Endodermal cell (in vitro differentiated cells): Measurements from ENCODE around the gene TRIO. TPM values are rescaled to one million over a fixed set of nuclear protein-coding genes. Genes with fewer than 3 reads are reported as not detected.

Experiments used
- DNase-seq: peaks from one replicate; pipeline ENCODE4 v3.0.0-alpha.2; 2017
- H3K27ac ChIP-seq: 2 replicates; pipeline ENCODE4 v1.5.1; 2013; ENCODE audit warnings: mild to moderate bottlenecking, low read depth, low read length, moderate library complexity
- H3K27me3 ChIP-seq: 2 replicates; pipeline ENCODE4 v1.6.1; 2013; ENCODE audit warnings: mild to moderate bottlenecking, low read length, moderate library complexity; ENCODE audit not compliant: insufficient read depth, control insufficient read depth, poor library complexity, severe bottlenecking
- H3K36me3 ChIP-seq: 2 replicates; pipeline ENCODE4 v1.7.0; 2013; ENCODE audit warnings: mild to moderate bottlenecking, low read length, moderate library complexity; ENCODE audit not compliant: control insufficient read depth, insufficient read depth
- H3K4me1 ChIP-seq: one replicate; pipeline ENCODE4 v1.7.0; 2013; ENCODE audit warnings: low read length; ENCODE audit not compliant: control insufficient read depth, insufficient read depth
- H3K4me3 ChIP-seq: 2 replicates; pipeline ENCODE4 v1.5.1; 2013; ENCODE audit warnings: mild to moderate bottlenecking, low read length, moderate library complexity
- H3K9ac ChIP-seq: 2 replicates; pipeline ENCODE4 v1.6.1; 2013; ENCODE audit warnings: mild to moderate bottlenecking, low read length, moderate library complexity; ENCODE audit not compliant: poor library complexity, severe bottlenecking; ENCODE audit errors: extremely low read depth
- H3K9me3 ChIP-seq: 2 replicates; pipeline ENCODE4 v1.6.1; 2013; ENCODE audit warnings: mild to moderate bottlenecking, low read length, moderate library complexity; ENCODE audit not compliant: control insufficient read depth
- H3K27ac Mint-ChIP-seq: 2 replicates; pipeline ENCODE4 v1.8.0; 2020; ENCODE audit warnings: mixed read lengths
- H3K27me3 Mint-ChIP-seq: 2 replicates; pipeline ENCODE4 v1.8.0; 2021; ENCODE audit warnings: mild to moderate bottlenecking, mixed read lengths; ENCODE audit not compliant: insufficient read depth
- H3K36me3 Mint-ChIP-seq: 2 replicates; pipeline ENCODE4 v1.8.0; 2020; ENCODE audit warnings: low read depth, mixed read lengths
- H3K4me1 Mint-ChIP-seq: 2 replicates; pipeline ENCODE4 v1.8.0; 2020; ENCODE audit warnings: mixed read lengths
- H3K4me3 Mint-ChIP-seq: 2 replicates; pipeline ENCODE4 v1.8.0; 2020; ENCODE audit warnings: mild to moderate bottlenecking, moderate library complexity, mixed read lengths
- H3K9me3 Mint-ChIP-seq: 2 replicates; pipeline ENCODE4 v1.8.0; 2020; ENCODE audit warnings: mild to moderate bottlenecking, mixed read lengths
- WGBS, 2 experiments: methylation state at CpG; one replicate each; pipeline versions ENCODE4 v1.1.5 to v1.1.7; 2013; ENCODE audit warnings: missing lambda C conversion rate in 2 of 2, mixed read lengths in 1 of 2; ENCODE audit not compliant: insufficient coverage in 1 of 2, insufficient read length in 1 of 2; 5-methylcytosine and 5-hydroxymethylcytosine counted together
- total RNA-seq, 2 donors: library from RNA; stranded (reverse); fragmentation: NEBNext Ultra II Directional in 1 of 2; extraction: Animal tissue kit (Norgen Biotek cat#: 25700) in 1 of 2; gene quantifications; 2 replicates in 1 of 2; 3 replicates in 1 of 2; pipeline ENCODE4 v1.2.1, GENCODE V29; 2021
- TF ChIP-seq, protein P1 (sequence below): fragments of 200-600 bp; sonication (generic); conservative IDR thresholded peaks from 2 replicates; pipeline ENCODE4 v1.5.0; 2021; ENCODE audit warnings: antibody characterized with exemption, mild to moderate bottlenecking

Gene TRIO
- total RNA-seq, 2 donors from 2014 or later, result 88.3 to 109 TPM

DNA sequence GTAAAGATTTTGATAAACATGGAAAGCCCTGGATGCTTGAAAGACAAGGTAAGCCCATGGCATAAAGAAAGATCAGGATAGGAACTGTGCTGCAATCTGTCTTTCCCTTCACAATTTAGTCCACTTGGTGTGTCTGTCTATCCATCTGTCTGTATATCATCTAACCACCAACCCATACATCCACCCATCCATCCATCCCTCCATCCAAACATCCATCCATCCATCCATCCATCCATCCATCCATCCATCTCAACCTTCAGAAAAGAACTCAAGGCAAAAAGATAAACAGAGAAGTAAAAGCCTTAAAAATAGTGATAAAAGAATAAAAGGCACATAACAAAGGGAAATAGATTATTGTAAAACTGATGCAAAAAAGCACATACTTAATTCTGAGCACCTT lies 15.1 kb upstream of the TRIO start:
- H3K9ac ChIP-seq, result no peak overlapping the region
- no peaks in the 10 kb centered on the region for H3K4me1 ChIP-seq
- Mint-ChIP-seq H3K4me3 (no peak overlapping the region), H3K27ac (no peak overlapping the region), H3K9me3 (no peaks in the 10 kb centered on the region), H3K4me1 (no peaks in the 10 kb centered on the region), H3K27me3 (peaks cover 67% of the 10 kb centered on the region), H3K36me3 (no peaks in the 10 kb centered on the region)
- peaks cover 72% of the 10 kb centered on the region for H3K27me3 ChIP-seq
- H3K27ac ChIP-seq, result no peak overlapping the region
- no peak overlapping the region for H3K4me3 ChIP-seq
- H3K36me3 ChIP-seq, result no peaks in the 10 kb centered on the region
- no peaks in the 10 kb centered on the region for H3K9me3 ChIP-seq
- TF ChIP-seq, protein P1, sequence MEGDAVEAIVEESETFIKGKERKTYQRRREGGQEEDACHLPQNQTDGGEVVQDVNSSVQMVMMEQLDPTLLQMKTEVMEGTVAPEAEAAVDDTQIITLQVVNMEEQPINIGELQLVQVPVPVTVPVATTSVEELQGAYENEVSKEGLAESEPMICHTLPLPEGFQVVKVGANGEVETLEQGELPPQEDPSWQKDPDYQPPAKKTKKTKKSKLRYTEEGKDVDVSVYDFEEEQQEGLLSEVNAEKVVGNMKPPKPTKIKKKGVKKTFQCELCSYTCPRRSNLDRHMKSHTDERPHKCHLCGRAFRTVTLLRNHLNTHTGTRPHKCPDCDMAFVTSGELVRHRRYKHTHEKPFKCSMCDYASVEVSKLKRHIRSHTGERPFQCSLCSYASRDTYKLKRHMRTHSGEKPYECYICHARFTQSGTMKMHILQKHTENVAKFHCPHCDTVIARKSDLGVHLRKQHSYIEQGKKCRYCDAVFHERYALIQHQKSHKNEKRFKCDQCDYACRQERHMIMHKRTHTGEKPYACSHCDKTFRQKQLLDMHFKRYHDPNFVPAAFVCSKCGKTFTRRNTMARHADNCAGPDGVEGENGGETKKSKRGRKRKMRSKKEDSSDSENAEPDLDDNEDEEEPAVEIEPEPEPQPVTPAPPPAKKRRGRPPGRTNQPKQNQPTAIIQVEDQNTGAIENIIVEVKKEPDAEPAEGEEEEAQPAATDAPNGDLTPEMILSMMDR, result no peak
- no peak for DNase-seq

DNA sequence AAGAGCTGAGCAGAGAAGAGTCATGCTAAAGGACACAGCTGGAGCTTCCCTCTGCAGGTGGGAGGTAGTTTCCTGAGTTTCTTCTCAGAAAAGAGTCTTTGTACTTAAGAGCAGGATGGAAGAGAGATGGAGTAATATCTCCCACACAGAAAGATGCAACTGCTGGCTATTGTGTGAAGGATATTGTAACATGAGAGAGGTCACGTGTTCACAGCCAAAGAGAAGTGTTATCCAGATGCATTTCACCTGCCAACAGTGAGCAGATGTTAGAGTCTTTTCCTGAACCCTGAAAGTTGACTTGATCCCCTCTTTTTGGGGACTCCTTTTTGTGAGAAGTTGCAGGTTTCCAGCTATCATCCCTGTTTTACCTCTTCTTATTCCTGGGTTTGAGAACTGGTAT lies 14.0 kb upstream of the TRIO start:
- no peaks in the 10 kb centered on the region for H3K36me3 Mint-ChIP-seq
- H3K27ac ChIP-seq, result no peak overlapping the region
- WGBS, 2 experiments, result 73 to 89% methylated on average over 1 of the region's 1 CpG

DNA sequence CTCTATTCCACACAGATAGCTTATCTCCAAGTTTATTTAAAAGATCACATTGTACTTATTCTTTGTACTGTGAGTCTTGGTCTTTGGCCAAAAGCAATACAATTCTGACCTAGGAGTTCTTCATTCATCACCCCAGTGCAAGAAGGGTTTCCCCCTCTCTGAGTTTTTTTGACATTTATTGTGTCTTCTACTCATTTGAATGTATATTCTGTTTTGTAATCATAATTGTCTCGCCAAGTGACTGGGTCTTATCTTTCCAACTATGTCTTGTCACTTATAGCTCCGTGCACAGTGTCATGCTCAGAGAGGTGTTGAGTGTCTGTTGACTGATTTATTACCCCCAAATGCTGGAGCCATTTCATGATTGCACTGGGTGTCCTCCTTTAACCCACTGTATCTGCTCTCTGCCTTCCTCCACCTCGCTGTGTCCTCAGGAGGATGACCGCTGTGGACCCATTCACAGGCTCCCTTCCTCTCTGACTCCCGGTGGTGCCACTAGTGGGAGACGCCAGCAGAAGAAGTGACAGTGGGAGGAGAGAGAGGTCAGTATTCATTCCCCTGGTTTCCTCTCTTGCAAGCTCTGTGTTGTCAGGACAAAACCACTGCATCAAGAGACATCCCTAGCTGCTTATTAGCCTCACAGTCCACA lies 11.2 kb upstream of the TRIO start:
- Histone ChIP-seq H3K4me3 (no peak overlapping the region), H3K27me3 (peaks cover 95% of the 10 kb centered on the region), H3K36me3 (no peaks in the 10 kb centered on the region), H3K9ac (no peak overlapping the region), H3K27ac (no peak overlapping the region), H3K4me1 (no peaks in the 10 kb centered on the region), H3K9me3 (peaks cover 22% of the 10 kb centered on the region)
- WGBS, 2 experiments, result 91 to 100% methylated on average over 1 to 6 of the region's 6 CpGs
- H3K27ac Mint-ChIP-seq, result no peak overlapping the region
- H3K9me3 Mint-ChIP-seq, result peaks cover 4% of the 10 kb centered on the region
- TF ChIP-seq, protein P1, result no peak
- H3K27me3 Mint-ChIP-seq, result peaks cover 87% of the 10 kb centered on the region
- DNase-seq, result no peak
- H3K4me1 Mint-ChIP-seq, result no peaks in the 10 kb centered on the region
- no peaks in the 10 kb centered on the region for H3K36me3 Mint-ChIP-seq
- no peak overlapping the region for H3K4me3 Mint-ChIP-seq

More for the DNA sequence above, 14.0 kb upstream of the TRIO start:
- H3K4me1 ChIP-seq, result no peaks in the 10 kb centered on the region
- Mint-ChIP-seq H3K27ac (no peak overlapping the region), H3K9me3 (no peaks in the 10 kb centered on the region), H3K27me3 (peaks cover 75% of the 10 kb centered on the region), H3K4me3 (no peak overlapping the region), H3K4me1 (no peaks in the 10 kb centered on the region)
- no peak overlapping the region for H3K9ac ChIP-seq
- no peak overlapping the region for H3K4me3 ChIP-seq
- H3K36me3 ChIP-seq, result no peaks in the 10 kb centered on the region
- DNase-seq, result no peak
- H3K9me3 ChIP-seq, result no peaks in the 10 kb centered on the region
- TF ChIP-seq, protein P1, result no peak
- peaks cover 76% of the 10 kb centered on the region for H3K27me3 ChIP-seq
